HG03039 (cell line): Measurements from ENCODE around the gene FEN1.

ENCODE experiments used
- ATAC-seq: cut with Tn5 transposase; IDR thresholded peaks from one replicate; pipeline ENCODE4 v1.9.1; 2021; ENCODE audit warnings: mild to moderate bottlenecking, moderate library complexity; ENCODE audit not compliant: unreplicated experiment

Gene FEN1

GRCh38 chr11:61815790-61816735, 23.4 kb downstream of the FEN1 start:
- ATAC-seq = peak; percentile 5

- peak; percentile 43 for ATAC-seq
Measured at GRCh38 chr11:61816736-61817455, 24.2 kb downstream of the FEN1 start, which contains the start of gene FADS1. Gene FADS1, minus strand, starts transcription at chr11:61817003. Its CDS starts 74 bp downstream, at chr11:61816929.

GRCh38 chr11:61817471-61818202, 24.9 kb downstream of the FEN1 start:
- ATAC-seq = no peak

- no peak for ATAC-seq
Measured at GRCh38 chr11:61820174-61820573, 27.5 kb downstream of the FEN1 start.

- ATAC-seq = peak; percentile 3
Measured at GRCh38 chr11:61826930-61827570, 34.3 kb downstream of the FEN1 start.

- ATAC-seq = peak; percentile 57
Measured at GRCh38 chr11:61827571-61828378, 35.1 kb downstream of the FEN1 start, which contains the start of gene FADS2. Gene FADS2, plus strand, starts transcription at chr11:61828300. Its CDS starts 91 bp downstream, at chr11:61828391.

- ATAC-seq = no peak
Measured at GRCh38 chr11:61828379-61828628, 35.6 kb downstream of the FEN1 start.

- no peak for ATAC-seq
Measured at GRCh38 chr11:61828629-61829407, 36.1 kb downstream of the FEN1 start.

- no peak for ATAC-seq
Measured at GRCh38 chr11:61829806-61830205, 37.1 kb downstream of the FEN1 start.

- ATAC-seq = no peak
Measured at GRCh38 chr11:61830237-61831105, 37.8 kb downstream of the FEN1 start.

- no peak for ATAC-seq
Measured at GRCh38 chr11:61832207-61832606, 39.5 kb downstream of the FEN1 start.

GRCh38 chr11:61832754-61833153, 40.0 kb downstream of the FEN1 start:
- ATAC-seq = no peak

- no peak for ATAC-seq
Measured at GRCh38 chr11:61833471-61833870, 40.8 kb downstream of the FEN1 start.

- no peak for ATAC-seq
Measured at GRCh38 chr11:61833926-61834277, 41.2 kb downstream of the FEN1 start.

GRCh38 chr11:61834278-61835048, 41.8 kb downstream of the FEN1 start:
- ATAC-seq = peak; percentile 75

- ATAC-seq = no peak
Measured at GRCh38 chr11:61836193-61836592, 43.5 kb downstream of the FEN1 start.

- no peak for ATAC-seq
Measured at GRCh38 chr11:61837411-61838005, 44.8 kb downstream of the FEN1 start.
